ENCODE measurements around the gene UBQLN1.

DNA sequence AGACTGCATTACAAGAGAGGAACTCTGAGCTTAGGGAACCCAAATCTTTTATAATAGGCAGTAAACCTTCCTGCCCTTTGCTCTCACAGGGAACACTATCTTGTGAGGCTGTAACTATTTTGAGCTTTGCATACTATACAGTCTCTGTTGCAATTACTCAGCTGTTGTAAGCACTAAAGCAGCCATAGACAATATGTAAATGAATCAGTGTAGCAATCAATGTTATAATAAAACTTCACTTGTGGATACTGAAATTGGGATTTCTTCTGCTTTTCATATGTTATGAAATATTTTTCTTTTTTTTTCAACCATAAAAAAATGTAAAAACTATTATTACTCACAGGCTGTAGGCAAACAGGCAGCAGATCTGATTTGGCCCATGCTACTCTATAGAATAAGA is 16.7 kb upstream of the UBQLN1 start:
- TF ChIP-seq, protein P1, sequence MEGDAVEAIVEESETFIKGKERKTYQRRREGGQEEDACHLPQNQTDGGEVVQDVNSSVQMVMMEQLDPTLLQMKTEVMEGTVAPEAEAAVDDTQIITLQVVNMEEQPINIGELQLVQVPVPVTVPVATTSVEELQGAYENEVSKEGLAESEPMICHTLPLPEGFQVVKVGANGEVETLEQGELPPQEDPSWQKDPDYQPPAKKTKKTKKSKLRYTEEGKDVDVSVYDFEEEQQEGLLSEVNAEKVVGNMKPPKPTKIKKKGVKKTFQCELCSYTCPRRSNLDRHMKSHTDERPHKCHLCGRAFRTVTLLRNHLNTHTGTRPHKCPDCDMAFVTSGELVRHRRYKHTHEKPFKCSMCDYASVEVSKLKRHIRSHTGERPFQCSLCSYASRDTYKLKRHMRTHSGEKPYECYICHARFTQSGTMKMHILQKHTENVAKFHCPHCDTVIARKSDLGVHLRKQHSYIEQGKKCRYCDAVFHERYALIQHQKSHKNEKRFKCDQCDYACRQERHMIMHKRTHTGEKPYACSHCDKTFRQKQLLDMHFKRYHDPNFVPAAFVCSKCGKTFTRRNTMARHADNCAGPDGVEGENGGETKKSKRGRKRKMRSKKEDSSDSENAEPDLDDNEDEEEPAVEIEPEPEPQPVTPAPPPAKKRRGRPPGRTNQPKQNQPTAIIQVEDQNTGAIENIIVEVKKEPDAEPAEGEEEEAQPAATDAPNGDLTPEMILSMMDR (IDR thresholded peaks at IDR 0.05 in 4 of 5, conservative IDR thresholded peaks at IDR 0.05 in 1 of 5) = no peak
- no peak for TF ChIP-seq POLR2A (IDR thresholded peaks at IDR 0.05)

Measured in gastrocnemius medialis (tissue), 4 donors.